HepG2 (cell line): ENCODE data around the gene CPLX1. TPM values are rescaled to one million over a fixed set of nuclear protein-coding genes. Genes with fewer than 3 reads are reported as not detected.

Experiments
- ATAC-seq: fragments of 200-7000 bp; cut with Tn5 transposase; 3 replicates; pipeline ENCODE4 v1.9.1; 2020; ENCODE audit warnings: mild to moderate bottlenecking, moderate library complexity
- BruUV-seq: library from RNA; stranded (reverse); fragments of 400-500 nt; replicated peaks from 2 replicates; lab custom pipeline; 2021; lab: Mats Ljungman, UMichigan
- CTCF ChIA-PET: fragments of 300-600 bp; formaldehyde crosslinking; extraction: SDS; loops from one replicate; lab custom pipeline; 2021; ENCODE audit warnings: low total read pairs, inconsistent platforms, low intra/inter-chr PET ratio; lab: Yijun Ruan, JAX
- POLR2A ChIA-PET: fragments of 350-600 bp; sonication (Branson Sonifier 250); formaldehyde crosslinking; loops from one replicate; lab custom pipeline; 2020; ENCODE audit warnings: antibody characterized with exemption, inconsistent platforms; lab: Yijun Ruan, JAX
- DNase-seq: peaks from one replicate; pipeline ENCODE4 v3.0.0-alpha.2; 2015; ENCODE audit warnings: low spot score
- FAIRE-seq: peaks from 3 replicates; lab custom pipeline; 2011; peaks lifted over from hg19 to GRCh38; lab: Jason Lieb, UNC
- H2AFZ ChIP-seq: one replicate; pipeline ENCODE4 v1.6.1; 2011; ENCODE audit warnings: low read length, inconsistent platforms
- H3K27ac ChIP-seq: fragments of 300-600 bp; 3 replicates; pipeline ENCODE4 v1.8.0; 2011; ENCODE audit warnings: mixed run types, mild to moderate bottlenecking, mixed read lengths, low read length, inconsistent platforms; ENCODE audit not compliant: insufficient read depth; ENCODE audit errors: extremely low read length
- H3K27me3 ChIP-seq, 2 experiments: fragments of 200-600 bp in 1 of 2; 2 replicates in 1 of 2; 3 replicates in 1 of 2; pipeline versions ENCODE4 v1.6.0 to v1.8.0; 2011; ENCODE audit warnings: low read length in 2 of 2, mild to moderate bottlenecking in 2 of 2, moderate library complexity in 2 of 2, inconsistent platforms in 1 of 2; ENCODE audit not compliant: insufficient read depth in 2 of 2, control insufficient read depth in 1 of 2
- H3K36me3 ChIP-seq, 2 experiments: fragments of 200-600 bp in 1 of 2; replicated peaks in 1 of 2; 2 replicates in 1 of 2; 3 replicates in 1 of 2; pipeline versions ENCODE4 v1.5.1 to v1.8.0; 2011; ENCODE audit warnings: low read length in 2 of 2, inconsistent platforms in 1 of 2; ENCODE audit not compliant: insufficient read depth in 2 of 2, control insufficient read depth in 1 of 2
- H3K4me1 ChIP-seq: 2 replicates; pipeline ENCODE4 v1.5.1; 2012; ENCODE audit warnings: low read length, inconsistent platforms; ENCODE audit not compliant: insufficient read depth
- H3K4me2 ChIP-seq: 2 replicates; pipeline ENCODE4 v1.6.0; 2011; ENCODE audit warnings: low read depth, low read length, inconsistent platforms
- H3K4me3 ChIP-seq, 3 experiments: fragments of 200-600 bp in 1 of 3; sonication (generic), shearing (Covaris generic) in 1 of 3; replicated peaks in 1 of 3; 2 replicates each; pipeline ENCODE4 v1.5.1; 2011 to 2016; ENCODE audit warnings: low read length in 3 of 3, inconsistent platforms in 2 of 3, low read depth in 2 of 3, mild to moderate bottlenecking in 2 of 3, control low read depth in 1 of 3, mixed read lengths in 1 of 3; ENCODE audit not compliant: insufficient read depth in 1 of 3
- H3K79me2 ChIP-seq: one replicate; pipeline ENCODE4 v1.6.1; 2011; ENCODE audit warnings: low read length, inconsistent platforms; ENCODE audit not compliant: insufficient read depth
- H3K9ac ChIP-seq: 2 replicates; pipeline ENCODE4 v1.6.0; 2011; ENCODE audit warnings: mild to moderate bottlenecking, low read depth, low read length, inconsistent platforms; ENCODE audit not compliant: insufficient read depth
- H3K9me3 ChIP-seq: 2 replicates; pipeline ENCODE4 v1.5.1; 2012; ENCODE audit warnings: mild to moderate bottlenecking, low read length
- H4K20me1 ChIP-seq: 2 replicates; pipeline ENCODE4 v1.6.0; 2011; ENCODE audit warnings: inconsistent platforms, mild to moderate bottlenecking, low read length, moderate library complexity; ENCODE audit not compliant: insufficient read depth
- DPF2 ChIP-seq: sonication (generic); formaldehyde crosslinking; IDR thresholded peaks from 2 replicates; pipeline ENCODE4 v1.4.0; 2020; ENCODE audit warnings: mild to moderate bottlenecking, low read depth, missing genetic modification reagents, borderline replicate concordance
- ELF3 ChIP-seq: IDR thresholded peaks from 2 replicates; pipeline ENCODE4 v1.6.1; 2016; ENCODE audit warnings: missing genetic modification reagents, missing compliant biosample characterization
- ESRRA ChIP-seq: sonication (generic); formaldehyde crosslinking; IDR thresholded peaks from 2 replicates; pipeline ENCODE4 v1.5.1; 2020; ENCODE audit warnings: mild to moderate bottlenecking, low read depth, missing genetic modification reagents
- GTF2F1 ChIP-seq: fragments of 150-350 bp; IDR thresholded peaks from 2 replicates; pipeline ENCODE4 v1.6.1; 2014; ENCODE audit warnings: low read length
- HNF4G ChIP-seq, 2 experiments: sonication (generic) in 1 of 2; formaldehyde crosslinking in 1 of 2; IDR thresholded peaks; 2 replicates each; pipeline versions ENCODE4 v1.4.0 to v1.6.1; 2011 to 2020; ENCODE audit warnings: borderline replicate concordance in 2 of 2, low read depth in 2 of 2, mild to moderate bottlenecking in 2 of 2, low read length in 1 of 2, missing genetic modification reagents in 1 of 2, moderate library complexity in 1 of 2
- MTA1 ChIP-seq: sonication (generic); formaldehyde crosslinking; IDR thresholded peaks from 2 replicates; pipeline ENCODE4 v1.4.0; 2020; ENCODE audit warnings: missing genetic modification reagents, mild to moderate bottlenecking, borderline replicate concordance
- NR0B2 ChIP-seq: sonication (generic); formaldehyde crosslinking; IDR thresholded peaks from 2 replicates; pipeline ENCODE4 v1.4.0; 2020; ENCODE audit warnings: mild to moderate bottlenecking, missing genetic modification reagents
- SOX13 ChIP-seq, 3 experiments: fragments of 450-650 bp in 1 of 3; sonication (generic) in 1 of 3; formaldehyde crosslinking in 1 of 3; IDR thresholded peaks in 2 of 3; conservative IDR thresholded peaks in 1 of 3; 2 replicates each; pipeline versions ENCODE4 v1.5.0 to v1.6.1; 2016 to 2020; ENCODE audit warnings: antibody characterized with exemption in 1 of 3, mild to moderate bottlenecking in 1 of 3, missing compliant biosample characterization in 1 of 3, missing genetic modification reagents in 1 of 3, moderate library complexity in 1 of 3
- SYNCRIP ChIP-seq: fragments of 200-400 bp; formaldehyde crosslinking; IDR thresholded peaks from 2 replicates; pipeline ENCODE4 v1.6.1; 2018; ENCODE audit warnings: mild to moderate bottlenecking, low read depth, low read length; ENCODE audit not compliant: insufficient read depth
- TAF15 ChIP-seq: fragments of 200-400 bp; formaldehyde crosslinking; IDR thresholded peaks from one replicate; pipeline ENCODE4 v1.6.1; 2018; ENCODE audit warnings: mild to moderate bottlenecking, low read depth, low read length; ENCODE audit not compliant: poor library complexity, severe bottlenecking
- TRIM22 ChIP-seq: fragments of 450-650 bp; IDR thresholded peaks from 2 replicates; pipeline ENCODE4 v1.6.1; 2017
- ZNF44 ChIP-seq: sonication (generic); formaldehyde crosslinking; IDR thresholded peaks from 2 replicates; pipeline ENCODE4 v1.5.1; 2020; ENCODE audit warnings: mild to moderate bottlenecking, missing genetic modification reagents
- WGBS: methylation state at CpG from one replicate; pipeline ENCODE4 v1.1.6; 2017; ENCODE audit warnings: low lambda C conversion rate; 5-methylcytosine and 5-hydroxymethylcytosine counted together
- in situ Hi-C: cut with HindIII; loops from 2 replicates; pipeline ENCODE4 v1.10.0; 2017; ENCODE audit warnings: low pct_unique_long_range_greater_than_20kb; ENCODE audit not compliant: extremely low pct_ligation_motif_present
- intact Hi-C: fragments of 100-400 bp; cut with micrococcal nuclease; formaldehyde crosslinking; loops from one replicate; pipeline ENCODE4 v1.10.0; 2022; ENCODE audit not compliant: unreplicated experiment
- polyA plus RNA-seq, 8 experiments: library from polyadenylated mRNA; depleted of rRNA in 3 of 8; stranded (reverse) in 7 of 8; unstranded in 1 of 8; fragments of >200 nt; fragmentation: Illumina TruSeq in 4 of 8; extraction: Trizol in 4 of 8; gene quantifications; 2 replicates each; pipeline versions ENCODE4 v1.2.1 to v1.2.3, GENCODE V29; 2011 to 2016; ENCODE audit warnings: low read depth in 4 of 8, missing spikeins in 1 of 8, mixed read lengths in 1 of 8; ENCODE audit not compliant: insufficient read depth in 1 of 8
- total RNA-seq, 5 experiments: library from RNA; depleted of rRNA; stranded (reverse); fragments of >200 nt; fragmentation: Illumina TruSeq; extraction: Trizol; gene quantifications; 2 replicates each; pipeline ENCODE4 v1.2.3, GENCODE V29; 2016; ENCODE audit warnings: low read depth in 1 of 5
- TF ChIP-seq, protein P1 (sequence below): sonication (generic); formaldehyde crosslinking; IDR thresholded peaks from 2 replicates; pipeline ENCODE4 v1.4.0; 2020; ENCODE audit warnings: mild to moderate bottlenecking, missing genetic modification reagents

Gene CPLX1
- total and polyA plus RNA-seq, 2 of the 13 experiments (the other 11 are each of a cell fraction or from before 2014, with no cell fraction given) = 0.18 TPM

DNA sequence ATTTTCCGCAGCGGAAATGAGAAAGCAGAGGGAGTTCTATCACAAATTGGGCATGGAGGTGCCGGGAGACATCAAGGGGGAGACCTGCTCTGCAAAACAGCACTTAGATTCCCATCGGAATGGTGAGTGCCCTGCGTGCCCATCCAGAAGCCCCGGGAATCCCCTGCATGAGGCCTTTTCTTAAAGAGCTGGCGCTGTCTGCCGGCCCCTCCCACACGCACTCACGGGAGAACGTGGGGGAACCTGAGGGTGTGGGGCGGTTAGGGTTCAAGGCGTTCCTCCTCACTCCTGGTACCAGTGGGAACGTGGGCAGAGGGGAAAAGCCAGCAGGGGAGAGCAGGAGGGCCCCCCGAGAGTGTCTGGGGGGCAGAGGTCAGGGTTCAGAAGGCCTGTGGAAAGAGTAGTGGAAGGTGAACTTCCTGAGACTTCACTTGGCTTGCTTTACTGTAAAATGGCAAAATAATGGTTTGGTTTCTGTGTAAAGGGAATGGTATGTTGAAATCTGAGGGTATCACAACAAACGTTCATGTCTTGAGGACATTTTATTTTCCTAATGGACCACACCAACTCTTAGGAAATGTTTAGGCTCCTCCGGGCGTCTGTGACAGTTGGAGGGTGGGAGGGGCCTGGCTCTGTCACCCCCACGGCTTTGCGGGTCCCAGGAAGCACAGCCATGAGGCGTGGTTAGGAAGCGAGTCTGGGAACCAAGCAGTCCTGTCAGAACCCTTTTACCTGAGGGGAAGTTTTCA, 82.3 kb downstream of the CPLX1 start:
- 92% methylated on average over 21 of the region's 22 CpGs for WGBS
- H3K4me3 ChIP-seq = no peak overlapping the region
- peaks cover 15% of the 10 kb centered on the region; the same call in 1 of the 2 replicates for H4K20me1 ChIP-seq
- ChIA-PET CTCF (no interaction called here), POLR2A (no interaction called here)
- peaks cover 6 to 20% of the 10 kb centered on the region in 2 experiments; a peak in 4 of 5 replicates for H3K36me3 ChIP-seq
- no peaks in the 10 kb centered on the region for H3K79me2 ChIP-seq
- no peak overlapping the region for H3K9ac ChIP-seq
- no peak for TF ChIP-seq SYNCRIP
- no peak for TF ChIP-seq DPF2 (CRISPR knock-in tag)
- TF ChIP-seq ZNF44 = no peak
- TF ChIP-seq ELF3 (CRISPR knock-in tag) = no peak
- no peak for TF ChIP-seq SOX13 (IDR thresholded peaks at IDR 0.05)
- TF ChIP-seq SOX13 (CRISPR knock-in tag; conservative IDR thresholded peaks at IDR 0.05 in 1 of 2, IDR thresholded peaks at IDR 0.05 in 1 of 2) = no peak
- no peak overlapping the region for H3K27ac ChIP-seq
- no peak for DNase-seq
- H3K4me2 ChIP-seq = no peak overlapping the region
- no TSS peak for BruUV-seq
- intact Hi-C loops (no loop called here), in situ Hi-C loops (no loop called here)
- H3K9me3 ChIP-seq = no peaks in the 10 kb centered on the region
- no peak overlapping the region for H2AFZ ChIP-seq
- FAIRE-seq = no peak
- ATAC-seq = no peak
- no peaks in the 10 kb centered on the region for H3K27me3 ChIP-seq
- H3K4me1 ChIP-seq = no peaks in the 10 kb centered on the region

DNA sequence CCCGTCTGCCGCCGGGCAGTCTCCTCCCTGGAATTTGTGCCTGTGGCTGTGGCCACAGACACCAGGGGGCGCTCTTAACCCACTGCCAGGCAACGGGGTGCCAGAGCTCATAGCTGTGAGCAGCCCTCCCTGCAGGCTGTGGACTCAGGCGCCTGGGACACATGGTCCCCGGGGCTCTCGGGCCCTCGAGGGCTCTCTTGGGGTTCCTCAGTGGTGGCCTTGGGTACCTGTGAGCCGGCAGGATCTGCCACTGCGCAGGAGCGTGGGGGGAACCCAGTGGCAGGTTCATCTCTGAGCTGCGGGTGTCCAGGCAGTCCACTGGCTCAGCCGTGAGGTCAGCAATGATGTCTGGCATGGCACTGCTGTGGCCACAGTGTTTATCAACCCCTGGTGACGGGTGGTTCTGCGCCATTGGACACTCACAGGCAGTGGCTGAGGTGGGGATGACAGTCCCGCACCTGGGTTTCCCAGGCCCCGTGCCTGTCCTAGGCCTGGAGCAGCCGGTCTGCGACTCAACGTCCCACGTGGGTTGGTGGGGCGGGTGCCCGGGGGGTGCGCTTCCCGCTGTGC, 83.1 kb downstream of the CPLX1 start:
- Histone ChIP-seq H3K9ac (no peak overlapping the region), H3K79me2 (no peaks in the 10 kb centered on the region), H3K4me2 (no peak overlapping the region), H3K4me1 (no peaks in the 10 kb centered on the region), H3K9me3 (no peaks in the 10 kb centered on the region), H4K20me1 (peaks cover 15% of the 10 kb centered on the region; the same call in 1 of the 2 replicates), H3K27me3 (no peaks in the 10 kb centered on the region), H3K4me3 (no peak overlapping the region), H3K36me3 (peaks cover 8 to 14% of the 10 kb centered on the region in 2 experiments; a peak in 4 of 5 replicates), H3K27ac (no peak overlapping the region), H2AFZ (no peak overlapping the region)
- ChIA-PET CTCF (interaction anchor here (1.4 kb wide), 1 partner anchor 141 kb away, joined by 3 read pairs; no protein-coding TSS in a partner anchor), POLR2A (interaction anchor here (0.9 kb wide), 1 partner anchor 244 kb away, joined by 8 read pairs; the partner anchor contains the start of gene IDUA)
- intact Hi-C loops = no loop called here
- ATAC-seq (peak; percentile 97), DNase-seq (peak; percentile 30), FAIRE-seq (no peak)
- 95% methylated on average over 6 of the region's 26 CpGs for WGBS
- in situ Hi-C loops = no loop called here
- no TSS peak for BruUV-seq
- no peak for TF ChIP-seq GTF2F1
- TF ChIP-seq, protein P1, sequence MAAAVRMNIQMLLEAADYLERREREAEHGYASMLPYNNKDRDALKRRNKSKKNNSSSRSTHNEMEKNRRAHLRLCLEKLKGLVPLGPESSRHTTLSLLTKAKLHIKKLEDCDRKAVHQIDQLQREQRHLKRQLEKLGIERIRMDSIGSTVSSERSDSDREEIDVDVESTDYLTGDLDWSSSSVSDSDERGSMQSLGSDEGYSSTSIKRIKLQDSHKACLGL (CRISPR knock-in tag) = 0 out of 2 replicates have a peak, but pooled peaks have one; percentile 41
- TF ChIP-seq HNF4G (IDR thresholded peaks at IDR 0.05; ENCODE audit: borderline replicate concordance, low read depth, low read length) = 0 out of 2 replicates have a peak, but pooled peaks have one; percentile 34
- TF ChIP-seq HNF4G (CRISPR knock-in tag; IDR thresholded peaks at IDR 0.05; ENCODE audit: borderline replicate concordance, low read depth) = no peak
- TF ChIP-seq NR0B2 = peak; percentile 30; the same call in 1 of the 2 replicates
- TF ChIP-seq MTA1 (CRISPR knock-in tag) = no peak
- no peak for TF ChIP-seq TAF15
- TF ChIP-seq TRIM22 = no peak
- TF ChIP-seq ESRRA (CRISPR knock-in tag) = no peak
